Loucy (cell line): ENCODE data around the gene EPHB1.

Experiments used
- H2AFZ ChIP-seq: fragments of 200-600 bp; sonication (generic); 2 replicates; pipeline ENCODE4 v1.6.0; 2016; ENCODE audit warnings: antibody characterized with exemption, mild to moderate bottlenecking, low read length, moderate library complexity
- H3F3A ChIP-seq: fragments of 200-600 bp; 2 replicates; pipeline ENCODE4 v1.6.0; 2016; ENCODE audit warnings: antibody characterized with exemption, low read depth, mild to moderate bottlenecking
- H3K27me3 ChIP-seq: fragments of 200-600 bp; sonication (generic); 2 replicates; pipeline ENCODE4 v1.6.1; 2014; ENCODE audit warnings: low read length, mild to moderate bottlenecking; ENCODE audit not compliant: insufficient read depth, poor library complexity, severe bottlenecking
- H3K36me3 ChIP-seq: fragments of 200-600 bp; sonication (generic); 2 replicates; pipeline ENCODE4 v1.6.1; 2016; ENCODE audit warnings: low read length; ENCODE audit not compliant: insufficient read depth
- H3K4me1 ChIP-seq: fragments of 200-600 bp; sonication (generic); 2 replicates; pipeline ENCODE4 v1.5.1; 2014; ENCODE audit warnings: low read length, mild to moderate bottlenecking; ENCODE audit not compliant: insufficient read depth, poor library complexity, severe bottlenecking
- H3K4me2 ChIP-seq: fragments of 200-600 bp; sonication (generic); 2 replicates; pipeline ENCODE4 v1.6.0; 2014; ENCODE audit warnings: antibody characterized with exemption, low read length, low read depth, mild to moderate bottlenecking; ENCODE audit not compliant: poor library complexity, severe bottlenecking
- H3K4me3 ChIP-seq: fragments of 200-600 bp; sonication (generic); 2 replicates; pipeline ENCODE4 v1.5.1; 2014; ENCODE audit warnings: low read length, mild to moderate bottlenecking, mixed read lengths; ENCODE audit not compliant: poor library complexity, severe bottlenecking
- H3K79me2 ChIP-seq: fragments of 200-600 bp; sonication (generic); 2 replicates; pipeline ENCODE4 v1.6.1; 2014; ENCODE audit warnings: low read length; ENCODE audit not compliant: insufficient read depth
- H3K9ac ChIP-seq: fragments of 200-600 bp; sonication (generic); 2 replicates; pipeline ENCODE4 v1.6.0; 2014; ENCODE audit warnings: mild to moderate bottlenecking, low read depth, low read length, moderate library complexity; ENCODE audit not compliant: poor library complexity, severe bottlenecking
- H3K9me2 ChIP-seq: fragments of 200-600 bp; sonication (generic); replicated peaks from 2 replicates; pipeline ENCODE4 v1.6.1; 2016; ENCODE audit warnings: low read depth, low read length, mixed read lengths
- H3K9me3 ChIP-seq: fragments of 200-600 bp; sonication (generic); 2 replicates; pipeline ENCODE4 v1.6.1; 2014; ENCODE audit warnings: mild to moderate bottlenecking, antibody characterized with exemption, low read length, low read depth; ENCODE audit not compliant: insufficient read depth
- H4K20me1 ChIP-seq: fragments of 200-600 bp; sonication (generic); 2 replicates; pipeline ENCODE4 v1.6.0; 2014; ENCODE audit warnings: antibody characterized with exemption, low read length, mild to moderate bottlenecking; ENCODE audit not compliant: insufficient read depth, poor library complexity, severe bottlenecking
- CTCF ChIP-seq: fragments of 200-600 bp; sonication (generic); conservative IDR thresholded peaks from 2 replicates; pipeline ENCODE4 v1.5.1; 2014; ENCODE audit warnings: mild to moderate bottlenecking, antibody characterized with exemption, low read length
- EZH2phosphoT487 ChIP-seq: fragments of 200-600 bp; IDR thresholded peaks from 2 replicates; pipeline ENCODE4 v1.6.1; 2018; ENCODE audit warnings: antibody characterized with exemption, mild to moderate bottlenecking, moderate library complexity, borderline replicate concordance

EPHB1 gene

DNA sequence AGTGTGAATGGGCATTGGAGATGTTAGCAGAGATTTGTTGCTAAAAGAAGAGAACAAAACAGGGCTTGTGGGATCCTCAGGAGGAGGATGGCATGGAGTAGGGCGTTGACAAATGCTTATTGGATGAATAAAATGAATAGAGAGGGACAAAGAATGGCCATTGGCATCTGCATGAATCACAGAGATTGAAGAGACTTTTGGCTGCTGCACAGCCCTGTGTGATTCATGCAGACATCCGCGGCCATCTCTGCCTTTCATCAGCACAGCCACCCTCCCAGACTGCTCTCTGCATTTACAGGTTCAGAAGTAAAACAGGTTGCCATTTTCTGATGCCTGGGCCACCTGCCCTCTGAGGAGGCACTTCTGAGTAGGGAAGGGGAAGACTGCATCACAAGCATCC is 397.9 kb downstream of the EPHB1 start:
- Histone ChIP-seq H2AFZ (no peak overlapping the region), H3K4me3 (no peak overlapping the region), H3K27me3 (no peaks in the 10 kb centered on the region), H4K20me1 (no peaks in the 10 kb centered on the region), H3K4me2 (no peak overlapping the region), H3K36me3 (no peaks in the 10 kb centered on the region), H3K9me3 (no peaks in the 10 kb centered on the region), H3F3A (no peaks in the 10 kb centered on the region), H3K79me2 (no peaks in the 10 kb centered on the region), H3K4me1 (no peaks in the 10 kb centered on the region), H3K9me2 (no peaks in the 10 kb centered on the region), H3K9ac (no peak overlapping the region)
- TF ChIP-seq CTCF (no peak), EZH2phosphoT487 (no peak)

- TF ChIP-seq CTCF, result no peak
- TF ChIP-seq EZH2phosphoT487, result no peak
- H3F3A ChIP-seq, result no peaks in the 10 kb centered on the region
- H3K4me2 ChIP-seq, result no peak overlapping the region
- no peaks in the 10 kb centered on the region for H3K36me3 ChIP-seq
- H3K27me3 ChIP-seq, result no peaks in the 10 kb centered on the region
- no peak overlapping the region for H3K4me3 ChIP-seq
- H4K20me1 ChIP-seq, result no peaks in the 10 kb centered on the region
- no peak overlapping the region for H3K9ac ChIP-seq
- no peaks in the 10 kb centered on the region for H3K4me1 ChIP-seq
- H2AFZ ChIP-seq, result no peak overlapping the region
- no peaks in the 10 kb centered on the region for H3K9me3 ChIP-seq
- H3K79me2 ChIP-seq, result no peaks in the 10 kb centered on the region
- H3K9me2 ChIP-seq, result no peaks in the 10 kb centered on the region
Measured at GRCh38 chr3:135197246-135197645, 402.2 kb downstream of the EPHB1 start.

DNA sequence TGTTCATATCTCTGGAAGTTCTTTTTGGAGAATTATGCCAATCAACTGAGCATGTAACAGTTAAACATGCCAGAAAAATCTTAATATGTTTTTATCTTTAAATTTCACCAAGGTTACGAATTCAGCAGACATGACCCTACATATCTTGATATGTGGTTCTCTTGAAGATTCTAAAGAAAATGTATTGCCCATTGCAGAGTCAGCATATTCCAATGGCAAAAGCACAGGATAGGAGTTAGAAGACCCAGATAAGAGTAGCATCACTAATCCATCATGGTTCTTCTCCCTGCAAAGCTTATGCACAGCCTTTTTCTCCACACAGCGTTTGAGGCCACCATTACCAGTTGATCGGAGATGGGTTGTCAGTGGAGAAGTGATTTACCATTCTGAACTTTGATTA is 402.8 kb downstream of the EPHB1 start:
- H3K9ac ChIP-seq, result no peak overlapping the region
- no peaks in the 10 kb centered on the region for H4K20me1 ChIP-seq
- H3K4me2 ChIP-seq, result no peak overlapping the region
- no peak overlapping the region for H3K4me3 ChIP-seq
- H3K79me2 ChIP-seq, result no peaks in the 10 kb centered on the region
- H3K9me2 ChIP-seq, result no peaks in the 10 kb centered on the region
- no peak overlapping the region for H2AFZ ChIP-seq
- H3K36me3 ChIP-seq, result no peaks in the 10 kb centered on the region
- no peaks in the 10 kb centered on the region for H3F3A ChIP-seq
- no peaks in the 10 kb centered on the region for H3K4me1 ChIP-seq
- no peaks in the 10 kb centered on the region for H3K27me3 ChIP-seq
- H3K9me3 ChIP-seq, result no peaks in the 10 kb centered on the region
- TF ChIP-seq EZH2phosphoT487 (no peak), CTCF (no peak)
